ENCODE results near the gene TGFBR3. TPM values are rescaled to one million over a fixed set of nuclear protein-coding genes. Genes with fewer than 3 reads are reported as not detected.

TGFBR3 gene
- total and polyA plus RNA-seq, 2 of the 8 experiments (the other 6 are each of a cell fraction or from before 2014, with no cell fraction given): 2.0 to 6.1 TPM

DNA sequence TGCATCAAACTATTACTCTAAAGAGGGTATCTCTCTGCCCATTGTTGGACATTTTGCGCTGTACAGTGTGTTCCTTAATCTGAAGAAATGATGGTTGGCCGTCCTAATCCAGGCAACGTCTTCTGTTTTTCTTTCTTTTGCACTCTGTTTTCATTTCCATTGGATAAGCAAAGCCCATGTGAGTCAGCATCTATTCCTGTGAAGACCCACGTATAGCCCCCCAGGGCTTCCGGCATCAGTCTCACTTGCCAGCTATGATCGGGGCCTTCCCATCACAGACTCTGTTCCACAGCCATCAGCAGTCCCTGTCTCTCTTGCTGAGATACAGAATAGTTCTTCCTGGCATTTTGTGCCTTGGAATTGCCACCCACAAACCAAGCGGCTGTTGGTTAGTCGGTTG lies 34.0 kb upstream of the TGFBR3 start:
- H3K4ac ChIP-seq (replicated peaks; ENCODE audit: insufficient read length, low read depth, low read length): no peak overlapping the region
- H2AK5ac ChIP-seq (ENCODE audit: low read depth, low read length): no peak overlapping the region
- no peak for FAIRE-seq
- DNase-seq (ENCODE audit: low read depth in 1 of 2, low spot score in 2 of 2): no peak
- no peak overlapping the region for H3K18ac ChIP-seq (ENCODE audit: extremely low read depth, low read length)
- H4K20me1 ChIP-seq (replicated peaks in 1 of 2; ENCODE audit: control insufficient read depth in 1 of 2, insufficient read depth in 2 of 2, low read length in 2 of 2): no peaks in the 10 kb centered on the region
- ChIA-PET CTCF (ENCODE audit: partially characterized antibody) (no interaction called here), POLR2A (ENCODE audit: partially characterized antibody) (no interaction called here)
- no peak overlapping the region for H3K27ac ChIP-seq (ENCODE audit: low read depth, low read length)
- H3K36me3 ChIP-seq (ENCODE audit: control insufficient read depth in 2 of 4, insufficient read depth in 4 of 4, low read length in 3 of 4): no peaks in the 10 kb centered on the region
- WGBS, 2 experiments (ENCODE audit: extremely low coverage in 1 of 2, insufficient coverage in 1 of 2, insufficient read length in 1 of 2, insufficient replicate concordance in 2 of 2, low coverage in 1 of 2, low lambda C conversion rate in 2 of 2, missing lambda C conversion rate in 1 of 2): 85% methylated on average over 8 of the region's 8 CpGs; no CpG with 5 or more reads in 1 of the 2 experiments
- no peak overlapping the region for H2BK15ac ChIP-seq (ENCODE audit: low read length)
- H2AFZ ChIP-seq (ENCODE audit: low read length): peak overlapping the region; percentile 21; the same call in 1 of the 2 replicates
- H3K56ac ChIP-seq (replicated peaks; ENCODE audit: insufficient read length, low read depth, low read length): no peak overlapping the region
- H3K9me3 ChIP-seq (ENCODE audit: insufficient read depth in 2 of 2, low read depth in 1 of 2, low read length in 1 of 2): no peaks in the 10 kb centered on the region
- H3K14ac ChIP-seq (ENCODE audit: insufficient read length): no peak overlapping the region
- H4K5ac ChIP-seq (ENCODE audit: insufficient read length, low read depth, low read length): no peak overlapping the region
- no peak overlapping the region for H2BK12ac ChIP-seq (ENCODE audit: low read depth, low read length)
- H3K9ac ChIP-seq (replicated peaks in 1 of 4; ENCODE audit: extremely low read depth in 1 of 4, low read depth in 3 of 4, low read length in 3 of 4): no peak overlapping the region
- H3K23ac ChIP-seq (ENCODE audit: insufficient read length): no peak overlapping the region
- H2BK120ac ChIP-seq (replicated peaks; ENCODE audit: low read depth, low read length): no peak overlapping the region
- H2BK20ac ChIP-seq (ENCODE audit: low read length): no peak overlapping the region
- no peak overlapping the region for H2BK5ac ChIP-seq (ENCODE audit: low read depth, low read length)
- H4K91ac ChIP-seq (replicated peaks; ENCODE audit: insufficient read length, low read length): no peak overlapping the region
- H3K23me2 ChIP-seq (ENCODE audit: low read depth, low read length): no peaks in the 10 kb centered on the region
- H3K27me3 ChIP-seq (replicated peaks in 1 of 4; ENCODE audit: control insufficient read depth in 3 of 4, extremely low read depth in 1 of 4, insufficient read depth in 3 of 4, low read length in 3 of 4): no peaks in the 10 kb centered on the region
- no peaks in the 10 kb centered on the region for H3K79me2 ChIP-seq (ENCODE audit: control insufficient read depth in 1 of 2, insufficient read depth in 2 of 2, low read length in 2 of 2)
- no peak overlapping the region for H3K4me2 ChIP-seq (ENCODE audit: insufficient read depth in 1 of 2, low read depth in 2 of 2, low read length in 2 of 2)
- H3K4me1 ChIP-seq (replicated peaks in 1 of 4; ENCODE audit: control insufficient read depth in 3 of 4, insufficient read depth in 4 of 4, low read length in 3 of 4): no peaks in the 10 kb centered on the region; a peak in 2 of 7 replicates
- H3K4me3 ChIP-seq (ENCODE audit: extremely low read depth in 1 of 4, insufficient read depth in 2 of 4, low read depth in 3 of 4, low read length in 4 of 4): no peak overlapping the region
- no peak overlapping the region for H4K8ac ChIP-seq (ENCODE audit: extremely low read depth, insufficient read depth, low read length)
- no peaks in the 10 kb centered on the region for H3K79me1 ChIP-seq (ENCODE audit: low read depth, low read length)
- no peak for TF ChIP-seq PHF8 (conservative IDR thresholded peaks at IDR 0.05; ENCODE audit: low read depth, low read length)
- no peak for TF ChIP-seq KDM4A (IDR thresholded peaks at IDR 0.05; ENCODE audit: low read depth, low read length, severe bottlenecking)

Data from H1 (cell line).